Peyer's patch (tissue), 4 donors: ENCODE results near the gene MAST4.

Source experiments
- CTCF ChIP-seq, 6 experiments: fragments of 450-650 bp in 4 of 6; fragments of 200-600 bp in 2 of 6; sonication (generic) in 1 of 6; IDR thresholded peaks; one replicate each; pipeline ENCODE4 v1.5.1; 2017 to 2019; ENCODE audit warnings: antibody characterized with exemption in 6 of 6, mild to moderate bottlenecking in 3 of 6, moderate library complexity in 1 of 6
- POLR2A ChIP-seq, 2 donors: fragments of 450-650 bp; IDR thresholded peaks; one replicate each; pipeline ENCODE4 v1.5.1; 2017; ENCODE audit warnings: antibody characterized with exemption in 2 of 2, mild to moderate bottlenecking in 2 of 2, moderate library complexity in 2 of 2

DNA sequence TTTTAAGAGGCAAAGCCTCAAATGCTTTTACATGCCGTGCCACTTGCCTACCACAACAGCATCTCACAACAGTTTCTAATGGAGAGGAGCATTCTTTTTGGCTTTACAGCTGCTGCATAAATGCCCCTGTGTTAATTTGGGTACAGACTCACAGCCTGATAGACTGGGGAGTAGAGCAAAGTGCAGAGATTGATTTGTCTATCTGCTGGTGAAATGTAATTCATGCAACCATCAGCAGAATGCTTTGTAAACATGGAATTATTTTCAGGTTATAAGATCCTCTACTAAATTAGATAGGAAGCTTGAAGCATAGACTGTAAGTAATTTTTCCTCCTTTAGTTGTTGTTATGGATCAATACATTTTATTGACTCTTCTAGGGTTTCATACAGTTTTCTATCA, 430.1 kb downstream of the MAST4 start:
- no peak for TF ChIP-seq POLR2A (IDR thresholded peaks at IDR 0.05)
- no peak for TF ChIP-seq CTCF (IDR thresholded peaks at IDR 0.05)
